Measurements from ENCODE around the gene ZNF165. TPM values are rescaled to one million over a fixed set of nuclear protein-coding genes. Genes with fewer than 3 reads are reported as not detected.

The ZNF165 gene
- total and polyA plus RNA-seq, 2 donors (not counting 3 experiments of a cell fraction or from before 2014, with no cell fraction given): 0.03 to 0.27 TPM

DNA sequence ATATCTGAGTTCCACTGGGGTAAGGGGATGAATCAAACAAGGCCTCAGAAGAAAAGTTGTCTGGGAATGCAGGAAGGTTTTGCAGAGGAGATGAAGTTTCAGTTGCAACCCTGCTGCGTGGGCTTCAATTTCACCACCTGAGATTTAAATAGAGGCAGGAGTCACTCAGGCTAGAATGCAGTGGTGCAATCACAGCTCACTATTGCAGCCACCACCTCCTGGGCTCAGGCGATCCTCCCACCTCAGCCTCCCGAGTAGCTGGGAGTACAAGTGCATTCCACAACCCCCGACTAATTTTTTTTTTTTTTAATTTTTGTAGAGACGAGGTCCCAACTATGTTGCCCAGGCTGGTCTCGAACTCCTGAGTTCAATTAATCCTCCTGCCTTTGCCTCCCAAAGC, 1.5 kb upstream of the ZNF165 start:
- TF ChIP-seq POLR2AphosphoS5 (IDR thresholded peaks at IDR 0.05; ENCODE audit: insufficient read depth, low read depth, low read length): no peak
- no peak for TF ChIP-seq GATA2 (IDR thresholded peaks at IDR 0.05; ENCODE audit: insufficient read depth, insufficient read length, low read depth, low read length)
- TF ChIP-seq MYC (IDR thresholded peaks at IDR 0.05; ENCODE audit: low read depth, low read length): no peak
- TF ChIP-seq MAX (IDR thresholded peaks at IDR 0.05; ENCODE audit: insufficient read depth, insufficient read length): no peak
- TF ChIP-seq, protein P1, sequence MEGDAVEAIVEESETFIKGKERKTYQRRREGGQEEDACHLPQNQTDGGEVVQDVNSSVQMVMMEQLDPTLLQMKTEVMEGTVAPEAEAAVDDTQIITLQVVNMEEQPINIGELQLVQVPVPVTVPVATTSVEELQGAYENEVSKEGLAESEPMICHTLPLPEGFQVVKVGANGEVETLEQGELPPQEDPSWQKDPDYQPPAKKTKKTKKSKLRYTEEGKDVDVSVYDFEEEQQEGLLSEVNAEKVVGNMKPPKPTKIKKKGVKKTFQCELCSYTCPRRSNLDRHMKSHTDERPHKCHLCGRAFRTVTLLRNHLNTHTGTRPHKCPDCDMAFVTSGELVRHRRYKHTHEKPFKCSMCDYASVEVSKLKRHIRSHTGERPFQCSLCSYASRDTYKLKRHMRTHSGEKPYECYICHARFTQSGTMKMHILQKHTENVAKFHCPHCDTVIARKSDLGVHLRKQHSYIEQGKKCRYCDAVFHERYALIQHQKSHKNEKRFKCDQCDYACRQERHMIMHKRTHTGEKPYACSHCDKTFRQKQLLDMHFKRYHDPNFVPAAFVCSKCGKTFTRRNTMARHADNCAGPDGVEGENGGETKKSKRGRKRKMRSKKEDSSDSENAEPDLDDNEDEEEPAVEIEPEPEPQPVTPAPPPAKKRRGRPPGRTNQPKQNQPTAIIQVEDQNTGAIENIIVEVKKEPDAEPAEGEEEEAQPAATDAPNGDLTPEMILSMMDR (IDR thresholded peaks at IDR 0.05; ENCODE audit: extremely low read depth in 1 of 2, insufficient read depth in 1 of 2, low read depth in 1 of 2, low read length in 2 of 2): no peak
- TF ChIP-seq POLR2A (IDR thresholded peaks at IDR 0.05; ENCODE audit: low read depth, low read length): no peak
- no peak for TF ChIP-seq EZH2 (IDR thresholded peaks at IDR 0.05; ENCODE audit: borderline replicate concordance, low read depth, low read length, severe bottlenecking)
- TF ChIP-seq JUN (IDR thresholded peaks at IDR 0.05; ENCODE audit: borderline replicate concordance, insufficient read depth, insufficient read length, low read depth): no peak
- no peak for TF ChIP-seq FOS (IDR thresholded peaks at IDR 0.05; ENCODE audit: borderline replicate concordance, insufficient read depth, low read length)
- DNase-seq (ENCODE audit: low read depth, low spot score) (no peak), FAIRE-seq (no peak)
- Histone ChIP-seq H3K4me2 (ENCODE audit: insufficient read depth, low read length) (no peak overlapping the region), H3K4me3 (replicated peaks in 1 of 3; ENCODE audit: insufficient read depth in 1 of 3, low read depth in 1 of 3, low read length in 3 of 3) (no peak overlapping the region), H3K9me1 (replicated peaks; ENCODE audit: control insufficient read depth, extremely low read depth, insufficient read depth, low read length) (no peaks in the 10 kb centered on the region), H3K9me3 (replicated peaks; ENCODE audit: control insufficient read depth, insufficient read depth, low read length) (no peaks in the 10 kb centered on the region), H3K79me2 (ENCODE audit: control insufficient read depth, insufficient read depth, low read length) (no peaks in the 10 kb centered on the region), H2AFZ (ENCODE audit: low read depth, low read length) (no peak overlapping the region), H3K27ac (ENCODE audit: insufficient read depth, low read depth, low read length) (no peak overlapping the region), H3K4me1 (ENCODE audit: control insufficient read depth, extremely low read depth, insufficient read depth, low read length) (peaks cover 9% of the 10 kb centered on the region), H3K27me3 (ENCODE audit: control insufficient read depth in 2 of 2, insufficient read depth in 2 of 2, low read length in 2 of 2) (no peaks in the 10 kb centered on the region), H4K20me1 (replicated peaks; ENCODE audit: control insufficient read depth, extremely low read depth, insufficient read depth, low read length) (no peaks in the 10 kb centered on the region), H3K36me3 (ENCODE audit: control insufficient read depth in 2 of 2, extremely low read depth in 1 of 2, insufficient read depth in 2 of 2, low read length in 2 of 2) (no peaks in the 10 kb centered on the region), H3K9ac (replicated peaks; ENCODE audit: extremely low read depth, insufficient read depth, low read length) (no peak overlapping the region)
- no TSS peak for BruUV-seq (replicated peaks)
- dilution Hi-C loops (cut with MboI; ENCODE audit: extremely low pct_ligation_motif_present, low sequenced_read_pairs) (no loop called here), intact Hi-C loops (cut with micrococcal nuclease) (no loop called here)
- POLR2A ChIA-PET: no interaction called here
- CTCF ChIA-PET: no interaction called here

All from endothelial cell of umbilical vein (primary cell).